MCF 10A (cell line): Measurements from ENCODE around the gene GFI1B. TPM values are rescaled to one million over a fixed set of nuclear protein-coding genes. Genes with fewer than 3 reads are reported as not detected.

Source experiments
- BruUV-seq: library from RNA; stranded (reverse); fragments of 400-500 nt; replicated peaks from 2 replicates; lab custom pipeline; 2021; lab: Mats Ljungman, UMichigan
- CTCF ChIA-PET: fragments of 300-600 bp; sonication (Branson Sonifier 250); formaldehyde crosslinking; extraction: SDS; loops from one replicate; lab custom pipeline; 2021; ENCODE audit warnings: antibody characterized with exemption, inconsistent platforms; lab: Yijun Ruan, JAX
- POLR2A ChIA-PET: fragments of 300-600, 350-650 bp; sonication (Branson Sonifier 250); formaldehyde crosslinking; extraction: SDS; loops from one replicate; lab custom pipeline; 2020; ENCODE audit warnings: antibody characterized with exemption, inconsistent platforms; lab: Yijun Ruan, JAX
- DNase-seq: peaks from one replicate; pipeline ENCODE4 v3.0.0-alpha.2; 2018; ENCODE audit not compliant: unreplicated experiment
- H3K27ac Mint-ChIP-seq: one replicate; pipeline ENCODE4 v1.8.0; 2022; ENCODE audit warnings: mild to moderate bottlenecking, low read depth, mixed read lengths; ENCODE audit not compliant: unreplicated experiment
- H3K27me3 Mint-ChIP-seq: one replicate; pipeline ENCODE4 v1.8.0; 2022; ENCODE audit warnings: mixed read lengths; ENCODE audit not compliant: insufficient read depth, unreplicated experiment
- H3K36me3 Mint-ChIP-seq: one replicate; pipeline ENCODE4 v1.8.0; 2022; ENCODE audit warnings: mild to moderate bottlenecking, moderate library complexity, mixed read lengths; ENCODE audit not compliant: insufficient read depth, unreplicated experiment
- H3K4me1 Mint-ChIP-seq: one replicate; pipeline ENCODE4 v1.8.0; 2022; ENCODE audit warnings: mixed read lengths; ENCODE audit not compliant: insufficient read depth, unreplicated experiment
- H3K4me3 Mint-ChIP-seq: one replicate; pipeline ENCODE4 v1.8.0; 2022; ENCODE audit warnings: mild to moderate bottlenecking, moderate library complexity, mixed read lengths; ENCODE audit not compliant: unreplicated experiment
- H3K9me3 Mint-ChIP-seq: one replicate; pipeline ENCODE4 v1.8.0; 2022; ENCODE audit warnings: mixed read lengths; ENCODE audit not compliant: unreplicated experiment
- intact Hi-C: fragments of 100-400 bp; cut with micrococcal nuclease; formaldehyde crosslinking; loops from 2 replicates; pipeline ENCODE4 v1.14.1; 2022
- total RNA-seq: library from RNA; stranded (reverse); gene quantifications from 2 replicates; pipeline ENCODE4 v1.2.3, GENCODE V29; 2022
- TF ChIP-seq, protein P1 (sequence below): fragments of 200-600 bp; IDR thresholded peaks from one replicate; pipeline ENCODE4 v1.8.0; 2022; ENCODE audit warnings: antibody characterized with exemption, mild to moderate bottlenecking; ENCODE audit not compliant: unreplicated experiment

GFI1B gene
- total RNA-seq, 1 experiment from 2014 or later = not detected

DNA sequence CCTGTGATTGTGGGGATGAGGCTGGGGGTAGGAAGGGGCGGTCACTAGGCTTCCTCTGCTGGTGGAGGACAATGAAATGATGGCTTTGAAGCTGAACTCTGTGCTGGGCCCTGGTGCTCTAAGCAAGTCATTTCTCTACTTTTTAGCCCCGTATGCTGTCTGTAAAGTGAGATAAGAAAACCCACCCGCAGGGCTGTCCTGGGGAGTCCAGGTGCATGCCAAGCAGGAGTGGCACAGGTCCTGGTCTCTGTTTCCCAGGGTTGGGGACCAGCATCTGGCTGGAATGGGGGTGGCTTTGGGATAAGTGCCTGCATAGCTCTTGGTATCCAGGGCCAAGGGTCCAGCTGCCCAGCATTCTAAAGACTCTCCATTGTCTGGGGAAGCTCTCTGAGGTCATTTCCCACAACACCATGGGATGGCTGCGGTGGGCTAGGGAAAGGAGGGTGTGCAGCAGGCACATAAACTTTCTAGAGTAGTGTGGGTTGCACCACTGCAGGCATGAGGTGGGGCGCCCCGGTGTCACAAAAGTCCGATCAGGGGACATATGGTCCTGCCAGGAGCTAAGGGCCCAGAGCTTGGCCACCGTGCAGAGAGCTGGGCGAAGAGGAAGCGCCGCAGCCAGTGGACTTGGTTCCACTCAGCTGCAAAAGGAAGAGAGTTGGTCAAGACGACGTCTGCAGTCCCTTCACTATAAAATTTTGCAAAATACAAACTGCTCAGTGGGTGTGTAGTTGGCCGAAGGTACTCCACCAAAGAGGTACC, 26.7 kb downstream of the GFI1B start:
- Mint-ChIP-seq H3K4me3 (no peak overlapping the region), H3K9me3 (peaks cover 15% of the 10 kb centered on the region), H3K27ac (no peak overlapping the region), H3K36me3 (no peaks in the 10 kb centered on the region), H3K27me3 (peaks cover 22% of the 10 kb centered on the region), H3K4me1 (peaks cover 9% of the 10 kb centered on the region)
- ChIA-PET CTCF (interaction anchor here (0.7 to 4.4 kb wide), 3 partner anchors 18 to 839 kb away, joined by 3 to 37 read pairs (median 4); no protein-coding TSS in a partner anchor), POLR2A (interaction anchor here (1.2 to 1.5 kb wide), 2 partner anchors 10 to 26 kb away, joined by 3 read pairs; partner anchors contain the start of gene GTF3C5)
- TF ChIP-seq, protein P1, sequence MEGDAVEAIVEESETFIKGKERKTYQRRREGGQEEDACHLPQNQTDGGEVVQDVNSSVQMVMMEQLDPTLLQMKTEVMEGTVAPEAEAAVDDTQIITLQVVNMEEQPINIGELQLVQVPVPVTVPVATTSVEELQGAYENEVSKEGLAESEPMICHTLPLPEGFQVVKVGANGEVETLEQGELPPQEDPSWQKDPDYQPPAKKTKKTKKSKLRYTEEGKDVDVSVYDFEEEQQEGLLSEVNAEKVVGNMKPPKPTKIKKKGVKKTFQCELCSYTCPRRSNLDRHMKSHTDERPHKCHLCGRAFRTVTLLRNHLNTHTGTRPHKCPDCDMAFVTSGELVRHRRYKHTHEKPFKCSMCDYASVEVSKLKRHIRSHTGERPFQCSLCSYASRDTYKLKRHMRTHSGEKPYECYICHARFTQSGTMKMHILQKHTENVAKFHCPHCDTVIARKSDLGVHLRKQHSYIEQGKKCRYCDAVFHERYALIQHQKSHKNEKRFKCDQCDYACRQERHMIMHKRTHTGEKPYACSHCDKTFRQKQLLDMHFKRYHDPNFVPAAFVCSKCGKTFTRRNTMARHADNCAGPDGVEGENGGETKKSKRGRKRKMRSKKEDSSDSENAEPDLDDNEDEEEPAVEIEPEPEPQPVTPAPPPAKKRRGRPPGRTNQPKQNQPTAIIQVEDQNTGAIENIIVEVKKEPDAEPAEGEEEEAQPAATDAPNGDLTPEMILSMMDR = no peak
- no TSS peak for BruUV-seq
- DNase-seq = no peak
- intact Hi-C loops = no loop called here

DNA sequence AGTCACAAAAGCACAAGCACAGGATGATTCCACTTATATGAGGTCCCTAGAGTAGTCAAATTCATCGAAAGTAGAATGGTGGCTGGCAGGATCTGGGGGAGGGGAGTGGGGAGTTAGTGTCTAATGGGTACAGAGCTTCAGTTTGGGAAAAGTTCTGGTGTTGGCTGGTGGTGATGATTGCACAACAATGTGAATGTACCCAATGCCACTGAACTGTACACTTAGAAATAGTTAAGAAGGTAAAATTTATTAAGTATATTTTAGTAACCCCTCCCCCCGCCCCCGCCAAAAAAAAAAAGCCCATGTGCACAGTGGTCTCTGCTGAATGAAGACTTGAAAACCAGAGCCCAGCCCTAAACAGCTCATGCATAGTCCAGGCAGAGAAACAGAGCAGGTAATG, 27.5 kb downstream of the GFI1B start:
- no TSS peak for BruUV-seq
- H3K4me1 Mint-ChIP-seq = peaks cover 9% of the 10 kb centered on the region
- no peaks in the 10 kb centered on the region for H3K36me3 Mint-ChIP-seq
- CTCF ChIA-PET = interaction anchor here (0.8 to 4.4 kb wide), 4 partner anchors 12 to 138 kb away, joined by 3 to 37 read pairs (median 3); no protein-coding TSS in a partner anchor
- peaks cover 20% of the 10 kb centered on the region for H3K27me3 Mint-ChIP-seq
- intact Hi-C loops = no loop called here
- POLR2A ChIA-PET = interaction anchor here (1.2 to 1.5 kb wide), 2 partner anchors 9 to 25 kb away, joined by 3 read pairs; partner anchors contain the start of gene GTF3C5
- DNase-seq = no peak
- no peak overlapping the region for H3K4me3 Mint-ChIP-seq
- H3K9me3 Mint-ChIP-seq = peaks cover 15% of the 10 kb centered on the region
- no peak overlapping the region for H3K27ac Mint-ChIP-seq
- TF ChIP-seq, protein P1 = no peak

DNA sequence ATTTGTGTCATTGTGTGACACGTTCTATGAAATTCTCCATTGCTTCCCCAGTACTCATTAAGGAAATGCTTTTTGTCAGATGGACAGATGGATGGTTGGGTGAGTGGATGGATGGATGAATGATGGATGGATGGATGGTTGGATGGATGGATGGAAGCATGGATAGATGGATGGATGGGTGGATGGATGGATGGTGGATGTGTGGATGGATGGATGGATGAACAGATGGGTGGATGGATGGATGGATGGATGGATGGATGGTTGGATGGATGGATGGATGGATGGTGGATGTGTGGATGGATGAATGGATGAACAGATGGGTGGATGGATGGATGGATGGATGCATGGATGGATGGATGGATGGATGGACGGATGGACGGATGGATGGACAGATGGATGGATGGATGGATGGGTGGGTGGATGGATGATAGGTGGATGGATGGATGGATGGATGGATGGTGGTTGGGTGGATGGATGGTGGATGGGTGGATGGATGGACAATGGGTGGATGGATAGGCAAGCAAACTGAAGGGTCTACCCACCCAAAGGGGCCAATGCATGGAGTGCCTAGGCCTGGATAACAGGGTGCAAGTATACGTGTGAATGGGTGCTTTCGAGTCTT, 28.3 kb downstream of the GFI1B start:
- no TSS peak for BruUV-seq
- intact Hi-C loops = no loop called here
- TF ChIP-seq, protein P1 = no peak
- H3K27ac Mint-ChIP-seq = no peak overlapping the region
- H3K4me3 Mint-ChIP-seq = no peak overlapping the region
- no peak for DNase-seq
- peaks cover 20% of the 10 kb centered on the region for H3K27me3 Mint-ChIP-seq
- H3K4me1 Mint-ChIP-seq = peaks cover 9% of the 10 kb centered on the region
- CTCF ChIA-PET = interaction anchor here (0.7 to 1.3 kb wide), 4 partner anchors 11 to 245 kb away, joined by 3 to 5 read pairs (median 4); no protein-coding TSS in a partner anchor
- POLR2A ChIA-PET = interaction anchor here (0.6 kb wide), 2 partner anchors 32 to 334 kb away, joined by 3 read pairs; no protein-coding TSS in a partner anchor
- no peaks in the 10 kb centered on the region for H3K36me3 Mint-ChIP-seq
- peaks cover 15% of the 10 kb centered on the region for H3K9me3 Mint-ChIP-seq

DNA sequence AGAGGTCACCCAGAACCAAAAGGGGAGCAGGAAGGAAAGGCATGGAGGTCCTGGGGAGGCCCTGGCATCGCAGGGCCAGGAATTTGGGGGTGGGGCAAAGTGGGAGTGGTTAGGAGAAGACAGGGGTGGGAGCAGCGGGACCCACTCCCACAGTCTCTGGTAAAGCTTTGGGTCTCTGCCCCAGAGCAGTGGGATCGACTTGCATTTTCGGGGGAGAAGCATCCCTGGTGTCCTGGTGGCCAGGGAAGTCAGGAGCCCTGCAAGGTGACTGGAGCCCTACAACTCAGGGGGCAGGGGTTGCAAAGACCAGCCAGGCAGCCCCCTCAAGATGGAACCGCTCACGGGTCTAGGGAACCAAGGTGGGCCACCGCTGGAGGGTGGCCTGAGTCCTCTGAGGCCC, 29.9 kb downstream of the GFI1B start:
- Mint-ChIP-seq H3K9me3 (peaks cover 15% of the 10 kb centered on the region), H3K4me3 (no peak overlapping the region), H3K27me3 (peaks cover 20% of the 10 kb centered on the region), H3K36me3 (no peaks in the 10 kb centered on the region), H3K27ac (no peak overlapping the region), H3K4me1 (no peaks in the 10 kb centered on the region)
- TF ChIP-seq, protein P1 = no peak
- BruUV-seq = no TSS peak
- ChIA-PET POLR2A (no interaction called here), CTCF (no interaction called here)
- intact Hi-C loops = no loop called here
- no peak for DNase-seq
